Activated T-cell treated with anti-CD3 and anti-CD28 coated beads, Interleukin-2, amount 50 U/mL, for 4 hours (primary cell): ENCODE measurements around the gene STIM2. TPM values are rescaled to one million over a fixed set of nuclear protein-coding genes. Genes with fewer than 3 reads are reported as not detected.
"Not testable (repeated sequence)": the region's sequence is repeated elsewhere in the genome, so short reads cannot be mapped to it uniquely, and the experiment has no call there.

Experiments used
- ATAC-seq, 2 donors: fragments of 200-7000 bp; cut with Tn5 transposase; one replicate each; pipeline ENCODE4 v1.10.0; 2021
- DNase-seq: peaks from one replicate; pipeline ENCODE4 v3.0.0-alpha.2; 2020
- H3K27me3 Mint-ChIP-seq: one replicate; pipeline ENCODE4 v1.8.0; 2021; ENCODE audit warnings: low read depth, mixed read lengths
- H3K36me3 Mint-ChIP-seq: one replicate; pipeline ENCODE4 v1.8.0; 2022; ENCODE audit warnings: mixed read lengths; ENCODE audit not compliant: insufficient read depth
- H3K4me1 Mint-ChIP-seq: one replicate; pipeline ENCODE4 v1.8.0; 2021; ENCODE audit warnings: low read depth, mixed read lengths
- H3K4me3 Mint-ChIP-seq: one replicate; pipeline ENCODE4 v1.8.0; 2021; ENCODE audit warnings: mild to moderate bottlenecking, moderate library complexity, mixed read lengths
- H3K9me3 Mint-ChIP-seq: one replicate; pipeline ENCODE4 v1.8.0; 2021; ENCODE audit warnings: mixed read lengths
- total RNA-seq, 3 donors: library from RNA; stranded (reverse); gene quantifications; one replicate each; pipeline ENCODE4 v1.2.1, GENCODE V29; 2021

STIM2 gene
- total RNA-seq, 3 donors from 2014 or later: 26.9 to 30.7 (median 29.8) TPM

GRCh38 chr4:26824667-26825066, 36.0 kb upstream of the STIM2 start:
- no peaks in the 10 kb centered on the region for H3K27me3 Mint-ChIP-seq
- peaks cover 21% of the 10 kb centered on the region for H3K4me1 Mint-ChIP-seq
- DNase-seq: no peak
- peaks cover 3% of the 10 kb centered on the region for H3K36me3 Mint-ChIP-seq
- no peak overlapping the region for H3K4me3 Mint-ChIP-seq
- peaks cover 13% of the 10 kb centered on the region for H3K9me3 Mint-ChIP-seq
- no peak for ATAC-seq

- ATAC-seq (no peak), DNase-seq (no peak)
- no peaks in the 10 kb centered on the region for H3K27me3 Mint-ChIP-seq
- peaks cover 3% of the 10 kb centered on the region for H3K36me3 Mint-ChIP-seq
- no peak overlapping the region for H3K4me3 Mint-ChIP-seq
- H3K9me3 Mint-ChIP-seq: peaks cover 8% of the 10 kb centered on the region
- peaks cover 21% of the 10 kb centered on the region for H3K4me1 Mint-ChIP-seq
Measured at GRCh38 chr4:26826721-26827120, 33.9 kb upstream of the STIM2 start.

GRCh38 chr4:26827336-26827735, 33.3 kb upstream of the STIM2 start:
- H3K9me3 Mint-ChIP-seq, ATAC-seq, DNase-seq, H3K4me3 Mint-ChIP-seq, H3K36me3 Mint-ChIP-seq, H3K27me3 Mint-ChIP-seq: not testable (repeated sequence)
- peaks cover 17% of the 10 kb centered on the region for H3K4me1 Mint-ChIP-seq

GRCh38 chr4:26827798-26828197, 32.8 kb upstream of the STIM2 start:
- Mint-ChIP-seq H3K4me1 (peaks cover 12% of the 10 kb centered on the region), H3K27me3 (no peaks in the 10 kb centered on the region), H3K9me3 (peaks cover 6% of the 10 kb centered on the region), H3K36me3 (peaks cover 1% of the 10 kb centered on the region), H3K4me3 (no peak overlapping the region)
- no peak for ATAC-seq
- DNase-seq: no peak

GRCh38 chr4:26829018-26829417, 31.6 kb upstream of the STIM2 start:
- H3K4me1 Mint-ChIP-seq: peaks cover 2% of the 10 kb centered on the region
- no peaks in the 10 kb centered on the region for H3K9me3 Mint-ChIP-seq
- DNase-seq: no peak
- H3K27me3 Mint-ChIP-seq: no peaks in the 10 kb centered on the region
- no peak overlapping the region for H3K4me3 Mint-ChIP-seq
- no peak for ATAC-seq
- H3K36me3 Mint-ChIP-seq: no peaks in the 10 kb centered on the region

- no peaks in the 10 kb centered on the region for H3K36me3 Mint-ChIP-seq
- no peak overlapping the region for H3K4me3 Mint-ChIP-seq
- no peaks in the 10 kb centered on the region for H3K27me3 Mint-ChIP-seq
- no peaks in the 10 kb centered on the region for H3K9me3 Mint-ChIP-seq
- peaks cover 2% of the 10 kb centered on the region for H3K4me1 Mint-ChIP-seq
- no peak for ATAC-seq
- no peak for DNase-seq
Measured at GRCh38 chr4:26830033-26830432, 30.6 kb upstream of the STIM2 start.

GRCh38 chr4:26830701-26831100, 29.9 kb upstream of the STIM2 start:
- ATAC-seq (no peak), DNase-seq (no peak)
- no peaks in the 10 kb centered on the region for H3K27me3 Mint-ChIP-seq
- H3K4me1 Mint-ChIP-seq: peaks cover 2% of the 10 kb centered on the region
- no peaks in the 10 kb centered on the region for H3K9me3 Mint-ChIP-seq
- H3K36me3 Mint-ChIP-seq: no peaks in the 10 kb centered on the region
- no peak overlapping the region for H3K4me3 Mint-ChIP-seq

GRCh38 chr4:26836539-26836938, 24.1 kb upstream of the STIM2 start:
- peaks cover 7% of the 10 kb centered on the region for H3K4me1 Mint-ChIP-seq
- ATAC-seq (no peak), DNase-seq (no peak)
- H3K27me3 Mint-ChIP-seq: no peaks in the 10 kb centered on the region
- no peaks in the 10 kb centered on the region for H3K9me3 Mint-ChIP-seq
- H3K36me3 Mint-ChIP-seq: no peaks in the 10 kb centered on the region
- H3K4me3 Mint-ChIP-seq: no peak overlapping the region

GRCh38 chr4:26837993-26838842, 22.4 kb upstream of the STIM2 start:
- Mint-ChIP-seq H3K36me3 (no peaks in the 10 kb centered on the region), H3K9me3 (no peaks in the 10 kb centered on the region), H3K4me1 (peaks cover 7% of the 10 kb centered on the region), H3K4me3 (no peak overlapping the region), H3K27me3 (no peaks in the 10 kb centered on the region)
- DNase-seq (no peak), ATAC-seq (no peak)

- no peaks in the 10 kb centered on the region for H3K36me3 Mint-ChIP-seq
- no peak overlapping the region for H3K4me3 Mint-ChIP-seq
- H3K4me1 Mint-ChIP-seq: peaks cover 7% of the 10 kb centered on the region
- H3K9me3 Mint-ChIP-seq: no peaks in the 10 kb centered on the region
- no peak for DNase-seq
- no peaks in the 10 kb centered on the region for H3K27me3 Mint-ChIP-seq
- no peak for ATAC-seq
Measured at GRCh38 chr4:26839016-26839415, 21.6 kb upstream of the STIM2 start.

- no peaks in the 10 kb centered on the region for H3K9me3 Mint-ChIP-seq
- H3K27me3 Mint-ChIP-seq: no peaks in the 10 kb centered on the region
- H3K36me3 Mint-ChIP-seq: no peaks in the 10 kb centered on the region
- ATAC-seq: no peak
- no peak for DNase-seq
- peaks cover 7% of the 10 kb centered on the region for H3K4me1 Mint-ChIP-seq
- H3K4me3 Mint-ChIP-seq: no peak overlapping the region
Measured at GRCh38 chr4:26839534-26839951, 21.1 kb upstream of the STIM2 start.

GRCh38 chr4:26840786-26841185, 19.9 kb upstream of the STIM2 start:
- Mint-ChIP-seq H3K4me1 (peaks cover 7% of the 10 kb centered on the region), H3K27me3 (no peaks in the 10 kb centered on the region), H3K4me3 (no peak overlapping the region), H3K36me3 (peaks cover 2% of the 10 kb centered on the region), H3K9me3 (no peaks in the 10 kb centered on the region)
- DNase-seq: no peak
- ATAC-seq: no peak

- no peaks in the 10 kb centered on the region for H3K9me3 Mint-ChIP-seq
- DNase-seq: no peak
- H3K4me3 Mint-ChIP-seq: no peak overlapping the region
- H3K4me1 Mint-ChIP-seq: peaks cover 7% of the 10 kb centered on the region
- H3K27me3 Mint-ChIP-seq: no peaks in the 10 kb centered on the region
- no peak for ATAC-seq
- H3K36me3 Mint-ChIP-seq: peaks cover 6% of the 10 kb centered on the region
Measured at GRCh38 chr4:26842911-26843310, 17.7 kb upstream of the STIM2 start.

- peaks cover 5% of the 10 kb centered on the region for H3K36me3 Mint-ChIP-seq
- H3K9me3 Mint-ChIP-seq: no peaks in the 10 kb centered on the region
- no peaks in the 10 kb centered on the region for H3K4me1 Mint-ChIP-seq
- DNase-seq: no peak
- no peak overlapping the region for H3K4me3 Mint-ChIP-seq
- ATAC-seq: no peak
- H3K27me3 Mint-ChIP-seq: no peaks in the 10 kb centered on the region
Measured at GRCh38 chr4:26850528-26850927, 10.1 kb upstream of the STIM2 start.

GRCh38 chr4:26851129-26851528, 9.5 kb upstream of the STIM2 start:
- no peak for ATAC-seq

More at GRCh38 chr4:26851129-26851528, 9.5 kb upstream of the STIM2 start:
- Mint-ChIP-seq H3K9me3 (no peaks in the 10 kb centered on the region), H3K36me3 (peaks cover 4% of the 10 kb centered on the region), H3K27me3 (no peaks in the 10 kb centered on the region), H3K4me3 (no peak overlapping the region), H3K4me1 (no peaks in the 10 kb centered on the region)
- DNase-seq: no peak
